Right atrium auricular region (tissue), 2 donors: ENCODE data around the gene KCNMA1. TPM values are rescaled to one million over a fixed set of nuclear protein-coding genes. Genes with fewer than 3 reads are reported as not detected.

ENCODE experiments used
- DNase-seq: peaks from one replicate; pipeline ENCODE4 v3.0.0-alpha.2; 2019; ENCODE audit warnings: low spot score
- H3K27ac ChIP-seq, 2 donors: fragments of 200-600 bp; sonication (generic); 1 replicate in 1 of 2; 2 replicates in 1 of 2; pipeline ENCODE4 v1.5.1; 2016 to 2019
- H3K27me3 ChIP-seq, 2 donors: fragments of 200-600 bp; sonication (generic); one replicate each; pipeline versions ENCODE4 v1.5.1 to v1.6.0; 2017 to 2019
- H3K36me3 ChIP-seq: fragments of 200-600 bp; sonication (generic); one replicate; pipeline ENCODE4 v1.5.1; 2016
- H3K4me1 ChIP-seq, 2 donors: fragments of 200-600 bp; sonication (generic); one replicate each; pipeline versions ENCODE4 v1.5.1 to v1.6.0; 2017 to 2019
- H3K4me3 ChIP-seq, 2 donors: fragments of 200-600 bp; sonication (generic); 1 replicate in 1 of 2; 2 replicates in 1 of 2; pipeline ENCODE4 v1.5.1; 2017 to 2019; ENCODE audit warnings: mild to moderate bottlenecking in 1 of 2, moderate library complexity in 1 of 2
- H3K9me3 ChIP-seq, 2 donors: fragments of 200-600 bp; sonication (generic); one replicate each; pipeline ENCODE4 v1.5.1; 2019
- CTCF ChIP-seq, 2 donors: fragments of 200-600 bp; sonication (generic); IDR thresholded peaks; one replicate each; pipeline ENCODE4 v1.5.1; 2019; ENCODE audit warnings: antibody characterized with exemption in 2 of 2
- total RNA-seq, 2 donors: library from RNA; depleted of rRNA; stranded (reverse); fragments of >200 nt; gene quantifications; one replicate each; pipeline ENCODE4 v1.1.0, GENCODE V29; 2016

The KCNMA1 gene
- total RNA-seq, 2 donors from 2014 or later: 2.3 to 3.5 TPM

DNA sequence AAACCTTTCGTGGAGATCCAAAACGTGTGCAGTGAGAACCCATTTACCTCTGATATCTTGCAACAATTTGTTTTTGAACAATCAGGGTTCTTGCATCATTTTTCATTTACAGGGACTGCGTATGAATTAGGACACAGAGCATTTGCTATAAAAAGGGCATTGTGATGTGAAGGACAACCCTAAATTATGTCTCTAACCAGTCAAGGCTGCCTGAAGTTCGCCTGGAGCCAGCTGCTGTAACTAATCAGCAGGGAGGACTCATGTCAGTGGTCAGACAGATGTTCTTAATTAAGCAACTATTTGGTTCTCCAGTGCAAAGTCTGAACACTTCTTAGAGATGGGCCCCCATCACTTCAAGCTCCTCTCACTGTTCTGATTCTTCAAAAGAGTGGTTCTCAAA, 674.8 kb downstream of the KCNMA1 start:
- Histone ChIP-seq H3K27ac (no peak overlapping the region), H3K4me1 (no peaks in the 10 kb centered on the region), H3K27me3 (no peaks in the 10 kb centered on the region), H3K4me3 (no peak overlapping the region), H3K9me3 (peaks cover 0 to 5% of the 10 kb centered on the region in 2 donors), H3K36me3 (no peaks in the 10 kb centered on the region)
- DNase-seq: no peak
- TF ChIP-seq CTCF (IDR thresholded peaks at IDR 0.05): no peak

DNA sequence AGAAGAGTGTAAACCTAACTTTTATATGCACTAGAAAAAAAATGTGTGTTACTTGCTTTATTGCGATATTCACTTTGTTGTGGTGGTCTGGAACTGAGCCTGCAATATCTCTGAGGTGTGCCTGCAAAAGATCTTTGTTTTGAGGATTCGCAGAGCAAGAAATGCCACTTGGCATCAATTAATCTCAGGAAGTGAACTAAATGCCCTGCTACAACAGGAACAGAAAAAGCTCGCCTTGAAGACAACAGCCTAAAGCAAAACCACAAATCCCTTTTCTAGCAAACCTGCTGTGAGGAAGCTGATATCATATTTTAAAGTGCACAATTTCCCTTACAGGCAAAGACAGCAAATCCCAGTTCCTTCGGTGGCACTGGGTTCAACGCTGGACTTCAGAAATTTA, 675.8 kb downstream of the KCNMA1 start:
- no peak for TF ChIP-seq CTCF (IDR thresholded peaks at IDR 0.05)
- Histone ChIP-seq H3K4me1 (no peaks in the 10 kb centered on the region), H3K36me3 (no peaks in the 10 kb centered on the region), H3K27ac (no peak overlapping the region), H3K9me3 (peaks cover 0 to 5% of the 10 kb centered on the region in 2 donors), H3K4me3 (no peak overlapping the region), H3K27me3 (no peaks in the 10 kb centered on the region)
- DNase-seq: no peak

DNA sequence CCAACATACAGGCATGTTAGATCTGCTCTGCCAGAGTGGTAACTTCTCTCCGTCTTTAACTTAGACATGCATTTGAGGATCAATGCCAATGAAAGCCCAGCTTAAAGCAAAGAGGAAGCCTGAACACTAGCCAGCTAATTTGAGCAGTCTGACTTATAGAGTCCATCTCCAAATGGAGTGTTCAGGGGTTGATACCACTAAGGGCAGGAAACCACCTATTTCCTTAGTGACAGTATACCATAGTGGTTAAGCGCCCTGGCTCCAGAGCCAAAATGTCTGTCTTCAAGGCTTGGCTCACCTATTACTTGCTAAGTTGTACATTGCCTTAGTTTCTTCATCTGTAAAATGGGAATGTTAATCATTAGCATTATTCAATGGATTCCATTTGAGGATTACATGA, 678.5 kb downstream of the KCNMA1 start:
- Histone ChIP-seq H3K27me3 (no peaks in the 10 kb centered on the region), H3K4me1 (no peaks in the 10 kb centered on the region), H3K27ac (no peak overlapping the region), H3K9me3 (peaks cover 0 to 5% of the 10 kb centered on the region in 2 donors), H3K36me3 (no peaks in the 10 kb centered on the region), H3K4me3 (no peak overlapping the region)
- TF ChIP-seq CTCF (IDR thresholded peaks at IDR 0.05): no peak
- no peak for DNase-seq

GRCh38 chr10:76954838-76955237, 682.8 kb downstream of the KCNMA1 start:
- no peak for TF ChIP-seq CTCF (IDR thresholded peaks at IDR 0.05)

DNA sequence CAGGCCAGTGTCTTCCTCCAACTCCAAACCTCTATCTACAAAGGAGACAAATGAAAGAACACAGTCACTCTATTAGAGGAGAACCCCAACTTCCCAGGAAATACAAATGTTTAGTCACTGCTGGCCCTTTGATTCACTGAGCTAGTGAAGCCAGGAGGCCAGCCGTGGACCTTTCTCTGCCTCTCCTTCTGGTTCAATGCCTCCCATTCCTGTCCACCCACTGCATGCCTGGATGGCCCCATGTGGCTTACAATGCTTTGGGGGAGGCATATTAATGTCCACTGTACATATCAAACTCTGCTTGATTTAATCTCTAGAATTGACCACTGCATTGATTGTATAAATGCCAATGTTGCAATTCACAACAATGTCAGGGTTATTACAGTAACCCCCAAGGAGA, 687.3 kb downstream of the KCNMA1 start:
- H3K36me3 ChIP-seq: no peaks in the 10 kb centered on the region
- H3K27me3 ChIP-seq: no peaks in the 10 kb centered on the region
- no peaks in the 10 kb centered on the region for H3K9me3 ChIP-seq
- no peak for TF ChIP-seq CTCF (IDR thresholded peaks at IDR 0.05)
- no peak for DNase-seq
- peaks cover 0 to 6% of the 10 kb centered on the region in 2 donors for H3K4me1 ChIP-seq
- no peak overlapping the region for H3K4me3 ChIP-seq
- no peak overlapping the region for H3K27ac ChIP-seq

More at GRCh38 chr10:76954838-76955237, 682.8 kb downstream of the KCNMA1 start:
- no peak overlapping the region for H3K4me3 ChIP-seq
- no peak overlapping the region for H3K27ac ChIP-seq
- no peaks in the 10 kb centered on the region for H3K36me3 ChIP-seq
- H3K4me1 ChIP-seq: no peaks in the 10 kb centered on the region
- no peaks in the 10 kb centered on the region for H3K27me3 ChIP-seq
- DNase-seq: no peak
- H3K9me3 ChIP-seq: no peaks in the 10 kb centered on the region

- no peak for TF ChIP-seq CTCF (IDR thresholded peaks at IDR 0.05)
- H3K27me3 ChIP-seq: no peaks in the 10 kb centered on the region
- no peak for DNase-seq
- peak overlapping the region in 1 of 2 donors; percentile 2 for H3K27ac ChIP-seq
- no peaks in the 10 kb centered on the region for H3K36me3 ChIP-seq
- no peaks in the 10 kb centered on the region for H3K9me3 ChIP-seq
- H3K4me1 ChIP-seq: peaks cover 0 to 6% of the 10 kb centered on the region in 2 donors
- H3K4me3 ChIP-seq: no peak overlapping the region
Observed at GRCh38 chr10:76946270-76946669, 691.3 kb downstream of the KCNMA1 start.
